Measurements from ENCODE around the gene ACADVL. TPM values are rescaled to one million over a fixed set of nuclear protein-coding genes. Genes with fewer than 3 reads are reported as not detected.

The ACADVL gene
- total and polyA plus RNA-seq, 12 donors: 807 to 4,806 (median 1,322) TPM

DNA sequence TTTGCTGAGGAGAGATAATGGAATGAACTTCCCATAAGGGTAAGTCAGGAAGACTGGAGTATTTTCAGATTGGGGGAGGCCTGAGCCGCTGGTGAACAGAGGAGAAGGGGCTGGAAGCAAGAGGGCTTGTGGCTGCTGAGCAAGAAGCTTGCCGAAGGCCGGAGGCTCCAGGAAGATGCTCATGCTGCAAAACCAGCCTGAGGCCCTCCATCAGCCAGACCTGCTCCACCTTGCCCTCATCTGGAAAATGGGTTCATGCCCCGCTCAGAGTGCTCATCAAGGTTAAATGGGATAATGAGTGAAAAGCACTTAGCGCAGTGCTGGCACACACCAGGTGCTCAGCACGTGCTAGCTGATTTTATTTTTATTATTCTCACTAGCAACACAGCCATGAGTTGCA lies 35.1 kb upstream of the ACADVL start:
- Histone ChIP-seq H3K27ac (no peak overlapping the region), H3K9me3 (no peaks in the 10 kb centered on the region), H3K4me1 (peaks cover 0 to 4% (median 0%) of the 10 kb centered on the region in 9 donors), H3K36me3 (no peaks in the 10 kb centered on the region), H3K4me3 (no peak overlapping the region), H3K27me3 (no peaks in the 10 kb centered on the region)
- TF ChIP-seq, protein P1, sequence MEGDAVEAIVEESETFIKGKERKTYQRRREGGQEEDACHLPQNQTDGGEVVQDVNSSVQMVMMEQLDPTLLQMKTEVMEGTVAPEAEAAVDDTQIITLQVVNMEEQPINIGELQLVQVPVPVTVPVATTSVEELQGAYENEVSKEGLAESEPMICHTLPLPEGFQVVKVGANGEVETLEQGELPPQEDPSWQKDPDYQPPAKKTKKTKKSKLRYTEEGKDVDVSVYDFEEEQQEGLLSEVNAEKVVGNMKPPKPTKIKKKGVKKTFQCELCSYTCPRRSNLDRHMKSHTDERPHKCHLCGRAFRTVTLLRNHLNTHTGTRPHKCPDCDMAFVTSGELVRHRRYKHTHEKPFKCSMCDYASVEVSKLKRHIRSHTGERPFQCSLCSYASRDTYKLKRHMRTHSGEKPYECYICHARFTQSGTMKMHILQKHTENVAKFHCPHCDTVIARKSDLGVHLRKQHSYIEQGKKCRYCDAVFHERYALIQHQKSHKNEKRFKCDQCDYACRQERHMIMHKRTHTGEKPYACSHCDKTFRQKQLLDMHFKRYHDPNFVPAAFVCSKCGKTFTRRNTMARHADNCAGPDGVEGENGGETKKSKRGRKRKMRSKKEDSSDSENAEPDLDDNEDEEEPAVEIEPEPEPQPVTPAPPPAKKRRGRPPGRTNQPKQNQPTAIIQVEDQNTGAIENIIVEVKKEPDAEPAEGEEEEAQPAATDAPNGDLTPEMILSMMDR (IDR thresholded peaks at IDR 0.05): no peak
- WGBS, 2 donors: 89 to 90% methylated on average over 6 of the region's 6 CpGs
- ATAC-seq (no peak), DNase-seq (no peak)
- intact Hi-C loops (cut with DNase I): no loop called here

GRCh38 chr17:7186241-7186640 lies 33.5 kb upstream of the ACADVL start:
- WGBS, 2 donors: 59 to 66% methylated on average over 7 of the region's 7 CpGs
- ATAC-seq (no peak), DNase-seq (no peak)

DNA sequence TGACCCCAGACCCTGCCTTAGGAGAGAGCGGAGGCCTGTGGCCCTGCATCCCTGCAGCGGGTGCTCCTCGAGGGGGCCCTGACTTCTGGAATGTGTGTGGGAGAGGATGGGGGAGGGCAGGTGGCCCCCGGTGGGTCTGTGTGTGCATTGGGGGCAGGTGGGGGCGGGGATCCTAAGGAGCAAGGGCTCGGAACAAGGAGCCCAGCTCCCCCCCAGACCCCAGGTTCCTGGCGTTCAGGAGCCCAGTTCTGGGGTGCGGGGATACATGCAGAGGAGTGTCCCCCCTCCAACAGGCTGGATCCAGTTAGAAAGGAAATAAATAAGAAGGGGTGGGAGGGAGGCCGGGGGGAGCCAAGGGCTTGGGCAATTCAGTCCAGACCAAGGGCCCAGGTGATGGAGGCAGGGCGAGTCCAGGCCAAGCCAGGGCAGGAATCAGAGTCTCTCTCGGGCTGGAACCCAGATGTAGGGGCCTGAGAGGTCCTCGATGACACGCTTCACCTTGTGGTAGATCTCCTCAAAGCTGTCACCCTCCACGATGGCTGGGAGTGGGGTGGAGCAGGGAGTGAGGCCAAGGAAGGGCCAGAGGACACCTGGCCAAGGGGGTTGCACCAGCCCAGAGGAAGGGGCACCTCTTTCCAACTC lies 29.3 kb upstream of the ACADVL start:
- no peaks in the 10 kb centered on the region for H3K4me1 ChIP-seq
- intact Hi-C loops (cut with DNase I): no loop called here
- peaks cover 0 to 45% (median 5%) of the 10 kb centered on the region in 9 donors for H3K36me3 ChIP-seq
- H3K27ac ChIP-seq: no peak overlapping the region
- DNase-seq (no peak), ATAC-seq (peak in 1 of 8 donors; percentile 10)
- no peak overlapping the region for H3K4me3 ChIP-seq
- H3K27me3 ChIP-seq: no peaks in the 10 kb centered on the region
- 87 to 89% methylated on average over 14 of the region's 14 CpGs for WGBS, 2 donors
- no peaks in the 10 kb centered on the region for H3K9me3 ChIP-seq
- TF ChIP-seq, protein P1 (IDR thresholded peaks at IDR 0.05): no peak

More at GRCh38 chr17:7186241-7186640, 33.5 kb upstream of the ACADVL start:
- intact Hi-C loops (cut with DNase I): no loop called here
- Histone ChIP-seq H3K27ac (no peak overlapping the region), H3K4me1 (peaks cover 0 to 4% (median 0%) of the 10 kb centered on the region in 9 donors), H3K9me3 (no peaks in the 10 kb centered on the region), H3K4me3 (no peak overlapping the region), H3K27me3 (no peaks in the 10 kb centered on the region), H3K36me3 (peaks cover 0 to 13% (median 0%) of the 10 kb centered on the region in 9 donors)
- TF ChIP-seq, protein P1 (IDR thresholded peaks at IDR 0.05): peak in 4 of 9 donors; percentile 9 to 33 (median 12)

DNA sequence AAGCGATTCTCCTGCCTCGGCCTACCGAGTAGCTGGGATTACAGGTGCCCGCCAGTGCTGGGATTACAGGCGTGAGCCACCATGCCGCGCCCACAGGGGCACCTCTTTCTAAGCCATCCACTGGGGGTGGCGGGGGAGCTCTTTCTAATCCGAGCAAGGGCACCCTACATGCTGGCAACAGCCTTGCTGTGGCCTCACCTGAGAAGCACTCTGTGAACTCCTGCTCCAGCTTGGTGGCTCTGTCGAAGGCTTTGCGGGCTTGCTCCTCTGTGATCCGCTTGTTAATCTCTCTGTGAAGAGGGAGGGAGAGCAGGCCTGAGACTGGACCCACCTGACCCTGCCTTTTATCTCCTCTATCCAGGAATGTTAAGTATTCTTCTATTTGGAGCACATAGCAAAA lies 28.7 kb upstream of the ACADVL start:
- Histone ChIP-seq H3K36me3 (peaks cover 0 to 52% (median 11%) of the 10 kb centered on the region in 9 donors), H3K27me3 (no peaks in the 10 kb centered on the region), H3K4me1 (no peaks in the 10 kb centered on the region), H3K27ac (no peak overlapping the region), H3K9me3 (no peaks in the 10 kb centered on the region), H3K4me3 (no peak overlapping the region)
- ATAC-seq: peak in 3 of 8 donors; percentile 4 to 13 (median 5)
- no peak for DNase-seq
- whole genome bisulfite sequencing, 2 donors: 88 to 91% methylated on average over 12 of the region's 12 CpGs
- TF ChIP-seq, protein P1 (IDR thresholded peaks at IDR 0.05): no peak
- intact Hi-C loops (cut with DNase I): no loop called here
